ENCODE data around the gene PSMA1.
"Not testable (repeated sequence)": the region's sequence is repeated elsewhere in the genome, so short reads cannot be mapped to it uniquely, and the experiment has no call there.

Gene PSMA1

GRCh38 chr11:14519917-14520746 is at the start of gene PSMA1:
TSS of gene PSMA1 (minus strand) at chr11:14520386. CDS start at chr11:14520299, 87 bp downstream.
- DNase-seq (ENCODE audit: low read depth in 2 of 2): peak; percentile 82 to 84

- not testable (repeated sequence) for DNase-seq (ENCODE audit: low read depth in 2 of 2)
Measured at GRCh38 chr11:14569516-14569915, 49.3 kb upstream of the PSMA1 start.

- DNase-seq (ENCODE audit: low read depth in 2 of 2): no peak
Measured at GRCh38 chr11:14567064-14567651, 47.0 kb upstream of the PSMA1 start.

GRCh38 chr11:14566331-14567063 is 46.3 kb upstream of the PSMA1 start:
- DNase-seq (ENCODE audit: low read depth in 2 of 2): no peak

- no peak for DNase-seq (ENCODE audit: low read depth in 2 of 2)
Measured at GRCh38 chr11:14565845-14566244, 45.7 kb upstream of the PSMA1 start.

GRCh38 chr11:14555818-14556217 is 35.6 kb upstream of the PSMA1 start:
- DNase-seq (ENCODE audit: low read depth in 2 of 2): no peak

- no peak for DNase-seq (ENCODE audit: low read depth in 2 of 2)
Measured at GRCh38 chr11:14554959-14555358, 34.8 kb upstream of the PSMA1 start.

- DNase-seq (ENCODE audit: low read depth in 2 of 2): no peak
Measured at GRCh38 chr11:14552089-14552488, 31.9 kb upstream of the PSMA1 start.

- DNase-seq (ENCODE audit: low read depth in 2 of 2): no peak
Measured at GRCh38 chr11:14551380-14551779, 31.2 kb upstream of the PSMA1 start.

- no peak for DNase-seq (ENCODE audit: low read depth in 2 of 2)
Measured at GRCh38 chr11:14549891-14550290, 29.7 kb upstream of the PSMA1 start.

GRCh38 chr11:14547440-14547839 is 27.3 kb upstream of the PSMA1 start:
- no peak for DNase-seq (ENCODE audit: low read depth in 2 of 2)

- DNase-seq (ENCODE audit: low read depth in 2 of 2): no peak
Measured at GRCh38 chr11:14546672-14547071, 26.5 kb upstream of the PSMA1 start.

- peak in 1 of 2 experiments; percentile 13 for DNase-seq (ENCODE audit: low read depth in 2 of 2)
Measured at GRCh38 chr11:14544611-14545010, 24.4 kb upstream of the PSMA1 start.

GRCh38 chr11:14543260-14543659 is 23.1 kb upstream of the PSMA1 start:
- DNase-seq (ENCODE audit: low read depth in 2 of 2): no peak

GRCh38 chr11:14542324-14542723 is 22.1 kb upstream of the PSMA1 start:
- no peak for DNase-seq (ENCODE audit: low read depth in 2 of 2)

- DNase-seq (ENCODE audit: low read depth in 2 of 2): no peak
Measured at GRCh38 chr11:14541192-14541947, 21.2 kb upstream of the PSMA1 start.

- DNase-seq (ENCODE audit: low read depth in 2 of 2): no peak
Measured at GRCh38 chr11:14539982-14540421, 19.8 kb upstream of the PSMA1 start.

- no peak for DNase-seq (ENCODE audit: low read depth in 2 of 2)
Measured at GRCh38 chr11:14538926-14539554, 18.9 kb upstream of the PSMA1 start.

GRCh38 chr11:14538271-14538925 is 18.2 kb upstream of the PSMA1 start:
- no peak for DNase-seq (ENCODE audit: low read depth in 2 of 2)

- DNase-seq (ENCODE audit: low read depth in 2 of 2): no peak
Measured at GRCh38 chr11:14537134-14537599, 17.0 kb upstream of the PSMA1 start.

GRCh38 chr11:14535166-14535565 is 15.0 kb upstream of the PSMA1 start:
- DNase-seq (ENCODE audit: low read depth in 2 of 2): not testable (repeated sequence)
